ENCODE data around the gene PRRT4.

DNA sequence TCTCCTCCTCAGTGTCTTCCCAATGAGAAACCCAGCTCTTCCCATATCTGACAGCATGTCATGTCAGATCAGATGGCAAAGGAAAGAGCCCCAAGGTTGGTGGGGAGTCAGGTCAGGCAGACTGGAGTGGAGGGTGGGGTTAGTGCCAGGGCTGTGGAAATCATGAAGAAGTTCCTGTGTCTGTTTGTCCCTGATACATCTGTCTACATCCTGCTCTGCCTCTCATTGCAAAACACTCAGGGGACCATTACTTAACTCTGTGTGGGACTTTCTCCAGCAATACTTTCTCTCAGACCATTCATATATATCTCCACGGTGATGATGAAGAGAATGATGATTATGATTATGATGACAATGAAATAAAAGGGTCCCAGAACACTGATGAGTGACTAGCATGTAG is 3.3 kb downstream of the PRRT4 start:
- no peak for TF ChIP-seq ZNF639 (tag by site-specific recombination; IDR thresholded peaks at IDR 0.05)
- TF ChIP-seq ZNF274 (IDR thresholded peaks at IDR 0.05; ENCODE audit: low read length) = no peak
- TF ChIP-seq ZNF274 (tag by site-specific recombination; IDR thresholded peaks at IDR 0.05; ENCODE audit: borderline replicate concordance) = no peak
- TF ChIP-seq, protein P1, sequence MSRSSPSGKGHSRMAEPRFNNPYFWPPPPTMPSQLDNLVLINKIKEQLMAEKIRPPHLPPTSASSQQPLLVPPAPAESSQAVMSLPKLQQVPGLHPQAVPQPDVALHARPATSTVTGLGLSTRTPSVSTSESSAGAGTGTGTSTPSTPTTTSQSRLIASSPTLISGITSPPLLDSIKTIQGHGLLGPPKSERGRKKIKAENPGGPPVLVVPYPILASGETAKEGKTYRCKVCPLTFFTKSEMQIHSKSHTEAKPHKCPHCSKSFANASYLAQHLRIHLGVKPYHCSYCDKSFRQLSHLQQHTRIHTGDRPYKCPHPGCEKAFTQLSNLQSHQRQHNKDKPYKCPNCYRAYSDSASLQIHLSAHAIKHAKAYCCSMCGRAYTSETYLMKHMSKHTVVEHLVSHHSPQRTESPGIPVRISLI (tag by site-specific recombination; IDR thresholded peaks at IDR 0.05) = no peak
- no peak for TF ChIP-seq CTCF (tag by site-specific recombination; IDR thresholded peaks at IDR 0.05)
- TF ChIP-seq, protein P2, sequence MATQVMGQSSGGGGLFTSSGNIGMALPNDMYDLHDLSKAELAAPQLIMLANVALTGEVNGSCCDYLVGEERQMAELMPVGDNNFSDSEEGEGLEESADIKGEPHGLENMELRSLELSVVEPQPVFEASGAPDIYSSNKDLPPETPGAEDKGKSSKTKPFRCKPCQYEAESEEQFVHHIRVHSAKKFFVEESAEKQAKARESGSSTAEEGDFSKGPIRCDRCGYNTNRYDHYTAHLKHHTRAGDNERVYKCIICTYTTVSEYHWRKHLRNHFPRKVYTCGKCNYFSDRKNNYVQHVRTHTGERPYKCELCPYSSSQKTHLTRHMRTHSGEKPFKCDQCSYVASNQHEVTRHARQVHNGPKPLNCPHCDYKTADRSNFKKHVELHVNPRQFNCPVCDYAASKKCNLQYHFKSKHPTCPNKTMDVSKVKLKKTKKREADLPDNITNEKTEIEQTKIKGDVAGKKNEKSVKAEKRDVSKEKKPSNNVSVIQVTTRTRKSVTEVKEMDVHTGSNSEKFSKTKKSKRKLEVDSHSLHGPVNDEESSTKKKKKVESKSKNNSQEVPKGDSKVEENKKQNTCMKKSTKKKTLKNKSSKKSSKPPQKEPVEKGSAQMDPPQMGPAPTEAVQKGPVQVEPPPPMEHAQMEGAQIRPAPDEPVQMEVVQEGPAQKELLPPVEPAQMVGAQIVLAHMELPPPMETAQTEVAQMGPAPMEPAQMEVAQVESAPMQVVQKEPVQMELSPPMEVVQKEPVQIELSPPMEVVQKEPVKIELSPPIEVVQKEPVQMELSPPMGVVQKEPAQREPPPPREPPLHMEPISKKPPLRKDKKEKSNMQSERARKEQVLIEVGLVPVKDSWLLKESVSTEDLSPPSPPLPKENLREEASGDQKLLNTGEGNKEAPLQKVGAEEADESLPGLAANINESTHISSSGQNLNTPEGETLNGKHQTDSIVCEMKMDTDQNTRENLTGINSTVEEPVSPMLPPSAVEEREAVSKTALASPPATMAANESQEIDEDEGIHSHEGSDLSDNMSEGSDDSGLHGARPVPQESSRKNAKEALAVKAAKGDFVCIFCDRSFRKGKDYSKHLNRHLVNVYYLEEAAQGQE (tag by site-specific recombination; IDR thresholded peaks at IDR 0.05) = no peak
- TF ChIP-seq ZBTB1 (tag by site-specific recombination; IDR thresholded peaks at IDR 0.05) = no peak
- no peak for TF ChIP-seq ZNF10 (tag by site-specific recombination; IDR thresholded peaks at IDR 0.05)
- TF ChIP-seq ATF2 (tag by site-specific recombination; IDR thresholded peaks at IDR 0.05; ENCODE audit: low read depth) = no peak
- no peak for TF ChIP-seq TCF7L2 (IDR thresholded peaks at IDR 0.05; ENCODE audit: borderline replicate concordance, low read depth, low read length)
